Caco-2 (cell line): ENCODE results near the gene PTPRF. TPM values are rescaled to one million over a fixed set of nuclear protein-coding genes. Genes with fewer than 3 reads are reported as not detected.

Experiments used
- BruUV-seq: library from RNA; stranded (reverse); fragments of 400-500 nt; replicated peaks from 2 replicates; lab custom pipeline; 2021; lab: Mats Ljungman, UMichigan
- CTCF ChIA-PET: fragments of 300-600 bp; sonication (Branson Sonifier 250); formaldehyde crosslinking; loops from one replicate; lab custom pipeline; 2022; ENCODE audit warnings: antibody characterized with exemption; lab: Charles Lee
- POLR2A ChIA-PET: fragments of 300-600 bp; sonication (Branson Sonifier 250); formaldehyde crosslinking; loops from one replicate; lab custom pipeline; 2022; ENCODE audit warnings: antibody characterized with exemption; lab: Charles Lee
- DNase-seq, 2 experiments: peaks; one replicate each; pipeline versions ENCODE4 v3.0.0 to v3.0.0-alpha.2; 2020 to 2022
- H3K27me3 ChIP-seq: replicated peaks from 2 replicates; pipeline ENCODE4 v1.6.0; 2011; ENCODE audit warnings: low read length; ENCODE audit not compliant: control insufficient read depth, insufficient read depth
- H3K36me3 ChIP-seq: 2 replicates; pipeline ENCODE4 v1.5.1; 2011; ENCODE audit warnings: low read length; ENCODE audit not compliant: control insufficient read depth, insufficient read depth
- H3K4me1 ChIP-seq: fragments of 250-450 bp; sonication (Bioruptor Pico); 2 replicates; pipeline ENCODE4 v1.5.1; 2020; ENCODE audit warnings: mild to moderate bottlenecking
- H3K4me3 ChIP-seq: 2 replicates; pipeline ENCODE4 v1.5.1; 2011; ENCODE audit warnings: low read depth, mild to moderate bottlenecking, control low read depth, low read length
- H3K9me3 ChIP-seq: fragments of 250-450 bp; sonication (Bioruptor Pico); 2 replicates; pipeline ENCODE4 v1.5.1; 2020; ENCODE audit warnings: mild to moderate bottlenecking, moderate library complexity
- H3K27ac Mint-ChIP-seq: one replicate; pipeline ENCODE4 v1.8.0; 2022; ENCODE audit warnings: mixed read lengths; ENCODE audit not compliant: unreplicated experiment
- H3K27me3 Mint-ChIP-seq: one replicate; pipeline ENCODE4 v1.8.0; 2022; ENCODE audit warnings: mixed read lengths; ENCODE audit not compliant: insufficient read depth, unreplicated experiment
- H3K36me3 Mint-ChIP-seq: one replicate; pipeline ENCODE4 v1.8.0; 2022; ENCODE audit warnings: mild to moderate bottlenecking, mixed read lengths; ENCODE audit not compliant: insufficient read depth, unreplicated experiment
- H3K4me1 Mint-ChIP-seq: one replicate; pipeline ENCODE4 v1.8.0; 2022; ENCODE audit warnings: low read depth, mixed read lengths; ENCODE audit not compliant: unreplicated experiment
- H3K4me3 Mint-ChIP-seq: one replicate; pipeline ENCODE4 v1.8.0; 2022; ENCODE audit warnings: mild to moderate bottlenecking, moderate library complexity, mixed read lengths; ENCODE audit not compliant: unreplicated experiment
- H3K9me3 Mint-ChIP-seq: one replicate; pipeline ENCODE4 v1.8.0; 2022; ENCODE audit warnings: mixed read lengths; ENCODE audit not compliant: unreplicated experiment
- CTCF ChIP-seq, 2 experiments: fragments of 200-600 bp in 1 of 2; IDR thresholded peaks; 1 replicate in 1 of 2; 2 replicates in 1 of 2; pipeline versions ENCODE4 v1.5.1 to v1.8.0; 2011 to 2022; ENCODE audit warnings: antibody characterized with exemption in 1 of 2, control low read depth in 1 of 2, inconsistent platforms in 1 of 2, low read depth in 1 of 2, low read length in 1 of 2, mild to moderate bottlenecking in 1 of 2, moderate library complexity in 1 of 2; ENCODE audit not compliant: insufficient read depth in 1 of 2, severe bottlenecking in 1 of 2, unreplicated experiment in 1 of 2
- intact Hi-C: fragments of 100-400 bp; cut with micrococcal nuclease; formaldehyde crosslinking; loops from one replicate; pipeline ENCODE4 v1.10.0; 2022; ENCODE audit not compliant: unreplicated experiment
- total RNA-seq: library from RNA; stranded (reverse); gene quantifications from 2 replicates; pipeline ENCODE4 v1.2.3, GENCODE V29; 2022

PTPRF gene
- total RNA-seq, 1 experiment from 2014 or later = 158 TPM

- no peak overlapping the region for H3K4me3 ChIP-seq
- H3K36me3 ChIP-seq = peaks cover 1% of the 10 kb centered on the region; the same call in 1 of the 2 replicates
- no peaks in the 10 kb centered on the region for H3K27me3 ChIP-seq
- H3K9me3 ChIP-seq = no peaks in the 10 kb centered on the region
- H3K4me1 ChIP-seq = peaks cover 14% of the 10 kb centered on the region
- intact Hi-C loops = loop anchor here (2.0 kb wide), 1 partner anchor 13 kb away; no protein-coding TSS in a partner anchor
- no peak for DNase-seq
- POLR2A ChIA-PET = no interaction called here
- Mint-ChIP-seq H3K27ac (no peak overlapping the region), H3K36me3 (peaks cover 27% of the 10 kb centered on the region), H3K4me3 (no peak overlapping the region), H3K4me1 (peaks cover 31% of the 10 kb centered on the region), H3K27me3 (no peaks in the 10 kb centered on the region), H3K9me3 (no peaks in the 10 kb centered on the region)
- BruUV-seq = no TSS peak
- TF ChIP-seq CTCF (IDR thresholded peaks at IDR 0.05; ENCODE audit: insufficient read depth in 1 of 2, low read depth in 1 of 2, low read length in 1 of 2, severe bottlenecking in 1 of 2, unreplicated experiment in 1 of 2) = no peak
- CTCF ChIA-PET = no interaction called here
Measured at GRCh38 chr1:43537423-43538142, 6.9 kb downstream of the PTPRF start.

- POLR2A ChIA-PET = no interaction called here
- CTCF ChIA-PET = no interaction called here
- Mint-ChIP-seq H3K36me3 (peaks cover 27% of the 10 kb centered on the region), H3K4me1 (peaks cover 26% of the 10 kb centered on the region), H3K9me3 (no peaks in the 10 kb centered on the region), H3K4me3 (no peak overlapping the region), H3K27me3 (no peaks in the 10 kb centered on the region), H3K27ac (no peak overlapping the region)
- no TSS peak for BruUV-seq
- intact Hi-C loops = no loop called here
- H3K4me3 ChIP-seq = no peak overlapping the region
- H3K4me1 ChIP-seq = peaks cover 12% of the 10 kb centered on the region
- peaks cover 1% of the 10 kb centered on the region; the same call in 1 of the 2 replicates for H3K36me3 ChIP-seq
- no peak for DNase-seq
- TF ChIP-seq CTCF (IDR thresholded peaks at IDR 0.05; ENCODE audit: insufficient read depth in 1 of 2, low read depth in 1 of 2, low read length in 1 of 2, severe bottlenecking in 1 of 2, unreplicated experiment in 1 of 2) = no peak
- no peaks in the 10 kb centered on the region for H3K27me3 ChIP-seq
- no peaks in the 10 kb centered on the region for H3K9me3 ChIP-seq
Measured at GRCh38 chr1:43538143-43538487, 7.4 kb downstream of the PTPRF start.

- CTCF ChIA-PET = no interaction called here
- no peaks in the 10 kb centered on the region for H3K27me3 Mint-ChIP-seq
- intact Hi-C loops = no loop called here
Measured at GRCh38 chr1:43538969-43539368, 8.3 kb downstream of the PTPRF start.

More at GRCh38 chr1:43538969-43539368, 8.3 kb downstream of the PTPRF start:
- Histone ChIP-seq H3K9me3 (no peaks in the 10 kb centered on the region), H3K4me1 (peaks cover 20% of the 10 kb centered on the region), H3K27me3 (no peaks in the 10 kb centered on the region), H3K4me3 (no peak overlapping the region), H3K36me3 (peaks cover 1% of the 10 kb centered on the region; the same call in 1 of the 2 replicates)
- H3K4me3 Mint-ChIP-seq = no peak overlapping the region
- peaks cover 27% of the 10 kb centered on the region for H3K4me1 Mint-ChIP-seq
- DNase-seq = no peak
- no peaks in the 10 kb centered on the region for H3K9me3 Mint-ChIP-seq
- no peak overlapping the region for H3K27ac Mint-ChIP-seq
- POLR2A ChIA-PET = no interaction called here
- no peak for TF ChIP-seq CTCF (IDR thresholded peaks at IDR 0.05; ENCODE audit: insufficient read depth in 1 of 2, low read depth in 1 of 2, low read length in 1 of 2, severe bottlenecking in 1 of 2, unreplicated experiment in 1 of 2)
- H3K36me3 Mint-ChIP-seq = peaks cover 34% of the 10 kb centered on the region
- no TSS peak for BruUV-seq
